ENCODE data around the gene GUCY2C.

- TF ChIP-seq CTCF (IDR thresholded peaks at IDR 0.05) (no peak), POLR2A (IDR thresholded peaks at IDR 0.05) (no peak)
Measured at GRCh38 chr12:14681190-14681589, 15.2 kb downstream of the GUCY2C start.
